SH-SY5Y (cell line): Measurements from ENCODE around the gene KIF13A.

Experiments used
- GATA2 ChIP-seq: IDR thresholded peaks from 2 replicates; pipeline ENCODE4 v1.6.1; 2011; ENCODE audit warnings: mild to moderate bottlenecking, low read depth, low read length
- GATA3 ChIP-seq: IDR thresholded peaks from 2 replicates; pipeline ENCODE4 v1.6.1; 2011; ENCODE audit warnings: low read depth, mild to moderate bottlenecking, low read length, moderate library complexity

Gene KIF13A

GRCh38 chr6:17869753-17870050 is 117.7 kb downstream of the KIF13A start:
- no peak for TF ChIP-seq GATA3
- no peak for TF ChIP-seq GATA2

GRCh38 chr6:17869010-17869752 is 118.3 kb downstream of the KIF13A start:
- TF ChIP-seq GATA2 (no peak), GATA3 (no peak)

- TF ChIP-seq GATA2 = no peak
- no peak for TF ChIP-seq GATA3
Measured at GRCh38 chr6:17867880-17868279, 119.6 kb downstream of the KIF13A start.

- TF ChIP-seq GATA2 (no peak), GATA3 (no peak)
Measured at GRCh38 chr6:17866876-17867444, 120.5 kb downstream of the KIF13A start.

GRCh38 chr6:17865798-17866725 is 121.4 kb downstream of the KIF13A start:
- TF ChIP-seq GATA3 = no peak
- no peak for TF ChIP-seq GATA2

GRCh38 chr6:17865243-17865642 is 122.2 kb downstream of the KIF13A start:
- TF ChIP-seq GATA3 (no peak), GATA2 (no peak)

GRCh38 chr6:17863901-17864754 is 123.3 kb downstream of the KIF13A start:
- TF ChIP-seq GATA3 = no peak
- 0 out of 2 replicates have a peak, but pooled peaks have one; percentile 9 for TF ChIP-seq GATA2

- no peak for TF ChIP-seq GATA3
Measured at GRCh38 chr6:17861361-17861760, 126.1 kb downstream of the KIF13A start.

- TF ChIP-seq GATA3 (no peak), GATA2 (no peak)
Measured at GRCh38 chr6:17859846-17860245, 127.6 kb downstream of the KIF13A start.

GRCh38 chr6:17858584-17858983 is 128.9 kb downstream of the KIF13A start:
- TF ChIP-seq GATA2 = no peak
- no peak for TF ChIP-seq GATA3

- TF ChIP-seq GATA3 (no peak), GATA2 (no peak)
Measured at GRCh38 chr6:17856306-17856705, 131.1 kb downstream of the KIF13A start.

- TF ChIP-seq GATA3 = no peak
- no peak for TF ChIP-seq GATA2
Measured at GRCh38 chr6:17855381-17855780, 132.1 kb downstream of the KIF13A start.

GRCh38 chr6:17853533-17853932 is 133.9 kb downstream of the KIF13A start:
- TF ChIP-seq GATA3 (no peak), GATA2 (no peak)

- TF ChIP-seq GATA2 (no peak), GATA3 (no peak)
Measured at GRCh38 chr6:17851720-17852161, 135.7 kb downstream of the KIF13A start.
